ENCODE data around the gene CDS1. TPM values are rescaled to one million over a fixed set of nuclear protein-coding genes. Genes with fewer than 3 reads are reported as not detected.
"Not testable (repeated sequence)": the region's sequence is repeated elsewhere in the genome, so short reads cannot be mapped to it uniquely, and the experiment has no call there.

Gene CDS1
- total RNA-seq, 2 donors from 2014 or later, result 44.2 to 51.9 TPM

- no peak for TF ChIP-seq CTCF (IDR thresholded peaks at IDR 0.05)
- intact Hi-C loops (cut with DNase I), result no loop called here
- no peaks in the 10 kb centered on the region for H3K36me3 ChIP-seq
- DNase-seq, result no peak
- H3K9ac ChIP-seq (ENCODE audit: low read depth in 2 of 2, low read length in 2 of 2), result no peak overlapping the region
- H3K9me3 ChIP-seq, result no peaks in the 10 kb centered on the region
- H3K27ac ChIP-seq, result no peak overlapping the region
- H3K4me1 ChIP-seq, result peaks cover 3% of the 10 kb centered on the region
- H3K4me3 ChIP-seq, result no peak overlapping the region
- no peaks in the 10 kb centered on the region for H3K27me3 ChIP-seq
Observed at GRCh38 chr4:84660606-84661005, 77.7 kb downstream of the CDS1 start.

GRCh38 chr4:84661191-84661939 is 78.4 kb downstream of the CDS1 start:
- peak overlapping the region; percentile 6 for H3K27ac ChIP-seq
- no peaks in the 10 kb centered on the region for H3K27me3 ChIP-seq
- no peak overlapping the region for H3K4me3 ChIP-seq
- H3K9me3 ChIP-seq, result no peaks in the 10 kb centered on the region
- peak overlapping the region in 1 of 2 donors; percentile 19 for H3K9ac ChIP-seq (ENCODE audit: low read depth in 2 of 2, low read length in 2 of 2)
- peaks cover 3% of the 10 kb centered on the region for H3K4me1 ChIP-seq
- intact Hi-C loops (cut with DNase I), result no loop called here
- no peak for DNase-seq
- no peak for TF ChIP-seq CTCF (IDR thresholded peaks at IDR 0.05)
- H3K36me3 ChIP-seq, result no peaks in the 10 kb centered on the region

- H3K9me3 ChIP-seq; H3K9ac ChIP-seq (ENCODE audit: low read depth in 2 of 2, low read length in 2 of 2); intact Hi-C loops (cut with DNase I); H3K4me3 ChIP-seq; H3K36me3 ChIP-seq; H3K27me3 ChIP-seq; H3K4me1 ChIP-seq; DNase-seq; H3K27ac ChIP-seq: not testable (repeated sequence)
Observed at GRCh38 chr4:84664767-84665166, 81.8 kb downstream of the CDS1 start.

- no peak overlapping the region for H3K27ac ChIP-seq
- no peak overlapping the region for H3K9ac ChIP-seq (ENCODE audit: low read depth in 2 of 2, low read length in 2 of 2)
- no peak for DNase-seq
- no peaks in the 10 kb centered on the region for H3K36me3 ChIP-seq
- no peaks in the 10 kb centered on the region for H3K4me1 ChIP-seq
- TF ChIP-seq CTCF (IDR thresholded peaks at IDR 0.05), result no peak
- intact Hi-C loops (cut with DNase I), result no loop called here
- H3K9me3 ChIP-seq, result no peaks in the 10 kb centered on the region
- no peaks in the 10 kb centered on the region for H3K27me3 ChIP-seq
- H3K4me3 ChIP-seq, result no peak overlapping the region
Observed at GRCh38 chr4:84666439-84666838, 83.5 kb downstream of the CDS1 start.

- TF ChIP-seq CTCF (IDR thresholded peaks at IDR 0.05), result no peak
- Histone ChIP-seq H3K27ac (no peak overlapping the region), H3K36me3 (no peaks in the 10 kb centered on the region), H3K4me3 (no peak overlapping the region), H3K9me3 (no peaks in the 10 kb centered on the region), H3K27me3 (no peaks in the 10 kb centered on the region), H3K4me1 (no peaks in the 10 kb centered on the region), H3K9ac (ENCODE audit: low read depth in 2 of 2, low read length in 2 of 2) (no peak overlapping the region)
- no peak for DNase-seq
- intact Hi-C loops (cut with DNase I), result no loop called here
Observed at GRCh38 chr4:84669201-84669600, 86.3 kb downstream of the CDS1 start.

- H3K27ac ChIP-seq, result no peak overlapping the region
- H3K27me3 ChIP-seq, result no peaks in the 10 kb centered on the region
Observed at GRCh38 chr4:84672177-84672576, 89.2 kb downstream of the CDS1 start.

More at GRCh38 chr4:84672177-84672576, 89.2 kb downstream of the CDS1 start:
- no peak overlapping the region for H3K9ac ChIP-seq (ENCODE audit: low read depth in 2 of 2, low read length in 2 of 2)
- intact Hi-C loops (cut with DNase I), result no loop called here
- no peaks in the 10 kb centered on the region for H3K36me3 ChIP-seq
- no peak for DNase-seq
- no peaks in the 10 kb centered on the region for H3K9me3 ChIP-seq
- no peak for TF ChIP-seq CTCF (IDR thresholded peaks at IDR 0.05)
- no peaks in the 10 kb centered on the region for H3K4me1 ChIP-seq
- H3K4me3 ChIP-seq, result no peak overlapping the region

All from colonic mucosa (tissue), 4 donors.